ENCODE results near the gene CLEC2L. TPM values are rescaled to one million over a fixed set of nuclear protein-coding genes. Genes with fewer than 3 reads are reported as not detected.
A peak's percentile ranks its signal among the peaks of the same experiment; 100 is the strongest.

CLEC2L gene
- total RNA-seq, 1 donor from 2014 or later = not detected

DNA sequence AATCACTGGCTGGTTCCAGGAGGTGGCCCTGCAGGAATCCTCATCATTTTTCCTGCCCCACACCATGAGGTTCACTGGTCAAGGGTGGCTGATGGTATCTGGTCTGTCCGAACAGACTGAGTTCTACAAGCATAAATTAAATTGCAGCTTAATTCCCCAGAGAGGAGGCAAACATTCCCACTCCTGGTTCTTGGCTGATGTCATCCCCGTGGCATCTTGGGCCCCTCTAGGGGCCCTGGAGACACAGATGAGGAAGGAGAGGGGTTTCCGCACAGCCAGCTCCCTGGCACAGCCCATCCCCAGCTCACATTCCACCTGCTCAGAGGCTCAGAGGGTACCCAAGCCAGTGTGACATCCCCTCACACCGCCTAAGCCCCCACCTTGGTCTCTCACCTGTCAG is 34.7 kb upstream of the CLEC2L start:
- H3K4me1 ChIP-seq (ENCODE audit: insufficient read depth, low read length) = no peaks in the 10 kb centered on the region
- Mint-ChIP-seq H3K4me1 (ENCODE audit: low read depth, unreplicated experiment) (peaks cover 7% of the 10 kb centered on the region), H3K27me3 (ENCODE audit: low read depth, unreplicated experiment) (peaks cover 35% of the 10 kb centered on the region), H3K4me3 (ENCODE audit: unreplicated experiment) (no peak overlapping the region), H3K36me3 (ENCODE audit: low read depth, unreplicated experiment) (peaks cover 4% of the 10 kb centered on the region), H3K9me3 (ENCODE audit: unreplicated experiment) (peaks cover 13% of the 10 kb centered on the region), H3K27ac (ENCODE audit: unreplicated experiment) (no peak overlapping the region)
- no peak for DNase-seq (ENCODE audit: low read depth)
- H3K4me2 ChIP-seq (ENCODE audit: low read length) = no peak overlapping the region
- no peak for TF ChIP-seq EZH2 (IDR thresholded peaks at IDR 0.05; ENCODE audit: insufficient read depth, low read length)
- no peak for TF ChIP-seq CTCF (IDR thresholded peaks at IDR 0.05; ENCODE audit: insufficient read depth, low read depth, low read length)
- no peak overlapping the region for H3K9ac ChIP-seq (ENCODE audit: low read length)
- no peak overlapping the region for H3K27ac ChIP-seq (ENCODE audit: low read depth, low read length)
- peaks cover 32% of the 10 kb centered on the region for H3K27me3 ChIP-seq (ENCODE audit: insufficient read depth, low read length)
- H3K4me3 ChIP-seq (ENCODE audit: insufficient read depth, low read depth, low read length) = no peak overlapping the region
- no peaks in the 10 kb centered on the region for H3K79me2 ChIP-seq (ENCODE audit: insufficient read depth, low read length)
- H3K9me3 ChIP-seq (ENCODE audit: insufficient read depth, low read depth, low read length) = peaks cover 4% of the 10 kb centered on the region
- no peaks in the 10 kb centered on the region for H4K20me1 ChIP-seq (ENCODE audit: insufficient read depth, low read length)
- H3K36me3 ChIP-seq (ENCODE audit: insufficient read depth, low read length) = no peaks in the 10 kb centered on the region
- no peak overlapping the region for H2AFZ ChIP-seq (ENCODE audit: low read depth, low read length)
- no peak for FAIRE-seq

DNA sequence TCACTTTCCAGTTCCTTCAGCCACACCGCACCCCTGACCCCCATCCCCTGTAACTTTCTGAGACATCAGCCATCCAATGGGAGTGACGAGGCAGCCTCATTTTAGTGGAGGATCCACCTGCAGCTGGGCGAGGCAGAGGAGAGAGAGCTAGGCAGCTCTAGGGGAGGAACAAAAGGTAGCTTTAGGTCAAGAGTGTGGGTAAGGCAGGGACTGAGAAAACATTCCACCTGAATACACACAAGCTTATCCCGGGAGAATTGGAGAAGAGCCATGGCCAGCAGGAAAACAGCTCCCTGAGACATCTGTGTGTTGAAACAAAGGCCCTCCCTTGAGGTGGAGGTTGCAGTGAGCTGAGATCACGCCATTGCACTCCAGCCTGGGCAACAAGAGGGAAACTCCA is 33.4 kb upstream of the CLEC2L start:
- no peak overlapping the region for H3K27ac ChIP-seq (ENCODE audit: low read depth, low read length)
- Mint-ChIP-seq H3K4me1 (ENCODE audit: low read depth, unreplicated experiment) (peaks cover 7% of the 10 kb centered on the region), H3K9me3 (ENCODE audit: unreplicated experiment) (peaks cover 17% of the 10 kb centered on the region), H3K36me3 (ENCODE audit: low read depth, unreplicated experiment) (peaks cover 4% of the 10 kb centered on the region), H3K4me3 (ENCODE audit: unreplicated experiment) (no peak overlapping the region), H3K27ac (ENCODE audit: unreplicated experiment) (no peak overlapping the region), H3K27me3 (ENCODE audit: low read depth, unreplicated experiment) (peaks cover 33% of the 10 kb centered on the region)
- H3K27me3 ChIP-seq (ENCODE audit: insufficient read depth, low read length) = peaks cover 24% of the 10 kb centered on the region
- peaks cover 4% of the 10 kb centered on the region for H3K9me3 ChIP-seq (ENCODE audit: insufficient read depth, low read depth, low read length)
- no peak overlapping the region for H2AFZ ChIP-seq (ENCODE audit: low read depth, low read length)
- no peak overlapping the region for H3K9ac ChIP-seq (ENCODE audit: low read length)
- H3K4me1 ChIP-seq (ENCODE audit: insufficient read depth, low read length) = no peaks in the 10 kb centered on the region
- no peak overlapping the region for H3K4me3 ChIP-seq (ENCODE audit: insufficient read depth, low read depth, low read length)
- H3K4me2 ChIP-seq (ENCODE audit: low read length) = no peak overlapping the region
- no peaks in the 10 kb centered on the region for H3K79me2 ChIP-seq (ENCODE audit: insufficient read depth, low read length)
- no peaks in the 10 kb centered on the region for H3K36me3 ChIP-seq (ENCODE audit: insufficient read depth, low read length)
- no peaks in the 10 kb centered on the region for H4K20me1 ChIP-seq (ENCODE audit: insufficient read depth, low read length)
- TF ChIP-seq EZH2 (IDR thresholded peaks at IDR 0.05; ENCODE audit: insufficient read depth, low read length) = no peak
- TF ChIP-seq CTCF (IDR thresholded peaks at IDR 0.05; ENCODE audit: insufficient read depth, low read depth, low read length) = no peak
- DNase-seq (ENCODE audit: low read depth) (peak; percentile 5), FAIRE-seq (no peak)

DNA sequence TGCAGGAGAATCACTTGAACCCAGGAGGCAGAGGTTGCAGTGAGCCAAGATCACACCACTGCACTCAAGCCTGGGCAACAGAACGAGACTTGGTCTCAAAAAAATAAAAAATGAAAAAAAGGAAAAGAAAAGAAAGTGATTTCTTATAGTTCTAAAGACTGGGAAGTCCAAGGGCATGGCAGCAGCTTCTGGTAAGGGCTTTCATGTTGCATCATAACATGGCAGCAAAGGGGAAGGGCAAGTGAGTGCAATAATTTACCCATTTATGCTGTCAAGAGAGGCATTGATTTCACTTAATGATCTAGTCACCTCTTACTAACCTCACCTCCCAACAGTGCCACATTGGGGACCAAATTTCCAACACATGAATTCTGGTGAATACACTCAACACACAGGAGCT is 31.2 kb upstream of the CLEC2L start:
- Histone ChIP-seq H3K4me3 (ENCODE audit: insufficient read depth, low read depth, low read length) (no peak overlapping the region), H3K4me2 (ENCODE audit: low read length) (no peak overlapping the region), H2AFZ (ENCODE audit: low read depth, low read length) (no peak overlapping the region), H3K36me3 (ENCODE audit: insufficient read depth, low read length) (no peaks in the 10 kb centered on the region), H3K79me2 (ENCODE audit: insufficient read depth, low read length) (no peaks in the 10 kb centered on the region), H3K9ac (ENCODE audit: low read length) (no peak overlapping the region), H4K20me1 (ENCODE audit: insufficient read depth, low read length) (no peaks in the 10 kb centered on the region), H3K9me3 (ENCODE audit: insufficient read depth, low read depth, low read length) (peaks cover 4% of the 10 kb centered on the region), H3K27ac (ENCODE audit: low read depth, low read length) (no peak overlapping the region), H3K4me1 (ENCODE audit: insufficient read depth, low read length) (no peaks in the 10 kb centered on the region), H3K27me3 (ENCODE audit: insufficient read depth, low read length) (peaks cover 19% of the 10 kb centered on the region)
- no peak for DNase-seq (ENCODE audit: low read depth)
- FAIRE-seq = no peak
- TF ChIP-seq CTCF (IDR thresholded peaks at IDR 0.05; ENCODE audit: insufficient read depth, low read depth, low read length) = no peak
- no peak for TF ChIP-seq EZH2 (IDR thresholded peaks at IDR 0.05; ENCODE audit: insufficient read depth, low read length)
- H3K27ac Mint-ChIP-seq (ENCODE audit: unreplicated experiment) = no peak overlapping the region
- peaks cover 15% of the 10 kb centered on the region for H3K9me3 Mint-ChIP-seq (ENCODE audit: unreplicated experiment)
- peaks cover 2% of the 10 kb centered on the region for H3K36me3 Mint-ChIP-seq (ENCODE audit: low read depth, unreplicated experiment)
- H3K4me1 Mint-ChIP-seq (ENCODE audit: low read depth, unreplicated experiment) = peaks cover 7% of the 10 kb centered on the region
- no peak overlapping the region for H3K4me3 Mint-ChIP-seq (ENCODE audit: unreplicated experiment)
- peaks cover 42% of the 10 kb centered on the region for H3K27me3 Mint-ChIP-seq (ENCODE audit: low read depth, unreplicated experiment)
